ENCODE measurements around the gene ATG13.

Gene ATG13

GRCh38 chr11:46677169-46677568 lies 59.8 kb downstream of the ATG13 start:
- DNase-seq = no peak

- no peak for DNase-seq
Measured at GRCh38 chr11:46677991-46678740, 60.8 kb downstream of the ATG13 start.

GRCh38 chr11:46678741-46679130 lies 61.4 kb downstream of the ATG13 start:
- no peak for DNase-seq

- no peak for DNase-seq
Measured at GRCh38 chr11:46679241-46680163, 62.1 kb downstream of the ATG13 start.

GRCh38 chr11:46680164-46680760 lies 62.9 kb downstream of the ATG13 start:
- DNase-seq = no peak

GRCh38 chr11:46680815-46681214 lies 63.5 kb downstream of the ATG13 start:
- no peak for DNase-seq

- DNase-seq = no peak
Measured at GRCh38 chr11:46681814-46682213, 64.5 kb downstream of the ATG13 start.

GRCh38 chr11:46682773-46683752 lies 65.7 kb downstream of the ATG13 start:
- no peak for DNase-seq

- no peak for DNase-seq
Measured at GRCh38 chr11:46684367-46684766, 67.0 kb downstream of the ATG13 start.

GRCh38 chr11:46686886-46687795 lies 69.8 kb downstream of the ATG13 start:
- DNase-seq = no peak

- DNase-seq = no peak
Measured at GRCh38 chr11:46690702-46691101, 73.3 kb downstream of the ATG13 start.

GRCh38 chr11:46692450-46692849 lies 75.1 kb downstream of the ATG13 start:
- no peak for DNase-seq

GRCh38 chr11:46693597-46694012 lies 76.3 kb downstream of the ATG13 start:
- no peak for DNase-seq

GRCh38 chr11:46694072-46694471 lies 76.7 kb downstream of the ATG13 start:
- no peak for DNase-seq

- DNase-seq = no peak
Measured at GRCh38 chr11:46694607-46695006, 77.3 kb downstream of the ATG13 start.

GRCh38 chr11:46695345-46696211 lies 78.2 kb downstream of the ATG13 start:
- DNase-seq = no peak

- peak; percentile 77 for DNase-seq
Measured at GRCh38 chr11:46696212-46696558, 78.8 kb downstream of the ATG13 start.

- no peak for DNase-seq
Measured at GRCh38 chr11:46697303-46697702, 80.0 kb downstream of the ATG13 start.

GRCh38 chr11:46697723-46698122 lies 80.4 kb downstream of the ATG13 start:
- DNase-seq = no peak

- DNase-seq = no peak
Measured at GRCh38 chr11:46698597-46698996, 81.2 kb downstream of the ATG13 start.

Measured in femur (tissue), 1 donor.